Tibial nerve (tissue), 4 donors: ENCODE results near the gene CLCF1.

Experiments
- EP300 ChIP-seq, 2 donors: sonication (generic); formaldehyde crosslinking; IDR thresholded peaks; one replicate each; pipeline ENCODE4 v1.6.1; 2017; ENCODE audit warnings: antibody characterized with exemption in 2 of 2, mild to moderate bottlenecking in 1 of 2
- POLR2A ChIP-seq, 2 donors: fragments of 450-650 bp; IDR thresholded peaks; one replicate each; pipeline ENCODE4 v1.6.1; 2017; ENCODE audit warnings: antibody characterized with exemption in 2 of 2, mild to moderate bottlenecking in 2 of 2, moderate library complexity in 2 of 2
- TF ChIP-seq, protein P1 (sequence below), 5 experiments: fragments of 200-600 bp in 3 of 5; fragments of 450-650 bp in 2 of 5; sonication (generic) in 3 of 5; IDR thresholded peaks; one replicate each; pipeline ENCODE4 v1.5.1; 2016 to 2019; ENCODE audit warnings: antibody characterized with exemption in 5 of 5, mild to moderate bottlenecking in 3 of 5, moderate library complexity in 2 of 5

DNA sequence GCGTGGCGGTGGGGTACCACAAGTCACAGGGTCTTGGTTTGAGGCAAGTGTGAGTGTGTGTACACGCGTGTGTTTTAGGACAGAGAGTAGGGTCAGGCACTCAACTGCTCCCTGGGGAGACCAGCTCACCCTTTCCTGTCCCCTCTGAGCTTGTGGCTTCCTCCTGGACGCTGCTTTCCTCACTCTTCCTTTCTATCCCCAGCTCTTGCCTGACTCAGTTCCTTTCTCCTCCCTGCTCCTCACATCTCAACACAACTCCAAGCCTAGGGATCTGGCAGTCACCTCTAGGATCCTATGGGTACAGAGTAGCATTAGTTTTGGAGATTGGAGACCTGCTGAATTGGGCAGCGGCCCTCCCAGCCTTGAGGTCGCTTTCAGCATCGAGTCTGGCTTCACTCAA, 4.1 kb downstream of the CLCF1 start:
- TF ChIP-seq, protein P1, sequence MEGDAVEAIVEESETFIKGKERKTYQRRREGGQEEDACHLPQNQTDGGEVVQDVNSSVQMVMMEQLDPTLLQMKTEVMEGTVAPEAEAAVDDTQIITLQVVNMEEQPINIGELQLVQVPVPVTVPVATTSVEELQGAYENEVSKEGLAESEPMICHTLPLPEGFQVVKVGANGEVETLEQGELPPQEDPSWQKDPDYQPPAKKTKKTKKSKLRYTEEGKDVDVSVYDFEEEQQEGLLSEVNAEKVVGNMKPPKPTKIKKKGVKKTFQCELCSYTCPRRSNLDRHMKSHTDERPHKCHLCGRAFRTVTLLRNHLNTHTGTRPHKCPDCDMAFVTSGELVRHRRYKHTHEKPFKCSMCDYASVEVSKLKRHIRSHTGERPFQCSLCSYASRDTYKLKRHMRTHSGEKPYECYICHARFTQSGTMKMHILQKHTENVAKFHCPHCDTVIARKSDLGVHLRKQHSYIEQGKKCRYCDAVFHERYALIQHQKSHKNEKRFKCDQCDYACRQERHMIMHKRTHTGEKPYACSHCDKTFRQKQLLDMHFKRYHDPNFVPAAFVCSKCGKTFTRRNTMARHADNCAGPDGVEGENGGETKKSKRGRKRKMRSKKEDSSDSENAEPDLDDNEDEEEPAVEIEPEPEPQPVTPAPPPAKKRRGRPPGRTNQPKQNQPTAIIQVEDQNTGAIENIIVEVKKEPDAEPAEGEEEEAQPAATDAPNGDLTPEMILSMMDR (IDR thresholded peaks at IDR 0.05): no peak
- TF ChIP-seq POLR2A (IDR thresholded peaks at IDR 0.05): no peak
- no peak for TF ChIP-seq EP300 (IDR thresholded peaks at IDR 0.05)
